Fibroblast of skin of back (primary cell): ENCODE results near the gene GNPAT. TPM values are rescaled to one million over a fixed set of nuclear protein-coding genes. Genes with fewer than 3 reads are reported as not detected.
A peak's percentile ranks its signal among the peaks of the same experiment; 100 is the strongest.
"Not testable (repeated sequence)": the region's sequence is repeated elsewhere in the genome, so short reads cannot be mapped to it uniquely, and the experiment has no call there.

Experiments
- DNase-seq: peaks from one replicate; pipeline ENCODE4 v3.0.0-alpha.2; 2013
- polyA plus RNA-seq, 2 experiments: library from polyadenylated mRNA; unstranded; fragments of 120-200 nt; gene quantifications; one replicate each; pipeline ENCODE4 v1.2.1, GENCODE V29; 2013; ENCODE audit not compliant: insufficient read length in 2 of 2

Gene GNPAT
- 42.2 TPM for polyA plus RNA-seq (2013, experiment 1 of 2; ENCODE audit: insufficient read length)
- 46.4 TPM for polyA plus RNA-seq (2013, experiment 2 of 2; ENCODE audit: insufficient read length)

GRCh38 chr1:231240883-231241735, at the start of gene GNPAT:
GNPAT (plus strand) TSS chr1:231241212; CDS start chr1:231241379, 167 bp downstream.
- DNase-seq: peak; percentile 87

- DNase-seq: no peak
These were observed 48.3 kb upstream of the GNPAT start for GRCh38 chr1:231192620-231193163.

GRCh38 chr1:231193710-231194340, 47.2 kb upstream of the GNPAT start:
- DNase-seq: no peak

GRCh38 chr1:231194476-231194842, 46.6 kb upstream of the GNPAT start:
- peak; percentile 12 for DNase-seq

GRCh38 chr1:231194843-231195516, 46.0 kb upstream of the GNPAT start:
- no peak for DNase-seq

GRCh38 chr1:231196307-231196706, 44.7 kb upstream of the GNPAT start:
- DNase-seq: no peak

- no peak for DNase-seq
These were observed 44.3 kb upstream of the GNPAT start for GRCh38 chr1:231196728-231197127.

- no peak for DNase-seq
These were observed 41.1 kb upstream of the GNPAT start for GRCh38 chr1:231199868-231200267.

GRCh38 chr1:231200388-231201031, 40.5 kb upstream of the GNPAT start:
- no peak for DNase-seq

- DNase-seq: no peak
These were observed 39.5 kb upstream of the GNPAT start for GRCh38 chr1:231201375-231201978.

- DNase-seq: no peak
These were observed 38.9 kb upstream of the GNPAT start for GRCh38 chr1:231201979-231202633.

- no peak for DNase-seq
These were observed 37.6 kb upstream of the GNPAT start for GRCh38 chr1:231203259-231204057.

- peak; percentile 33 for DNase-seq
These were observed 34.2 kb upstream of the GNPAT start for GRCh38 chr1:231206856-231207255.

- no peak for DNase-seq
These were observed 33.6 kb upstream of the GNPAT start for GRCh38 chr1:231207437-231207836.

GRCh38 chr1:231208980-231209379, 32.0 kb upstream of the GNPAT start:
- DNase-seq: no peak

- no peak for DNase-seq
These were observed 31.5 kb upstream of the GNPAT start for GRCh38 chr1:231209531-231209930.

GRCh38 chr1:231210126-231210525, 30.9 kb upstream of the GNPAT start:
- no peak for DNase-seq

GRCh38 chr1:231211005-231211857, 29.8 kb upstream of the GNPAT start:
- peak; percentile 59 for DNase-seq

GRCh38 chr1:231212301-231212700, 28.7 kb upstream of the GNPAT start:
- not testable (repeated sequence) for DNase-seq
